Panc1 (cell line): ENCODE results near the gene NALCN. TPM values are rescaled to one million over a fixed set of nuclear protein-coding genes. Genes with fewer than 3 reads are reported as not detected.

Source experiments
- ATAC-seq: fragments of 200-7000 bp; cut with Tn5 transposase; 2 replicates; pipeline ENCODE4 v1.9.1; 2020; ENCODE audit warnings: mild to moderate bottlenecking, moderate library complexity
- BruUV-seq: library from RNA; stranded (reverse); fragments of 400-500 nt; replicated peaks from 2 replicates; lab custom pipeline; 2021; lab: Mats Ljungman, UMichigan
- CTCF ChIA-PET: fragments of 300-600 bp; sonication (Branson Sonifier 250); formaldehyde crosslinking; loops from one replicate; lab custom pipeline; 2022; ENCODE audit warnings: antibody characterized with exemption; lab: Charles Lee
- POLR2A ChIA-PET: fragments of 300-600 bp; sonication (Branson Sonifier 250); formaldehyde crosslinking; loops from one replicate; lab custom pipeline; 2022; ENCODE audit warnings: antibody characterized with exemption; lab: Charles Lee
- DNase-seq: peaks from one replicate; pipeline ENCODE4 v3.0.0-alpha.2; 2010; ENCODE audit warnings: low read depth, low spot score
- H3K27ac ChIP-seq: 2 replicates; pipeline ENCODE4 v1.5.1; 2011; ENCODE audit warnings: mild to moderate bottlenecking, low read length, inconsistent platforms
- H3K27me3 ChIP-seq: fragments of 200-500 bp; sonication (Bioruptor generic); 2 replicates; pipeline ENCODE4 v1.6.0; 2014; ENCODE audit warnings: low read length, inconsistent platforms; ENCODE audit not compliant: control insufficient read depth, insufficient read depth
- H3K36me3 ChIP-seq: fragments of 200-500 bp; sonication (Bioruptor generic); 2 replicates; pipeline ENCODE4 v1.5.1; 2014; ENCODE audit warnings: inconsistent platforms, mild to moderate bottlenecking, low read length, moderate library complexity; ENCODE audit not compliant: control insufficient read depth, insufficient read depth
- H3K4me1 ChIP-seq: 2 replicates; pipeline ENCODE4 v1.5.1; 2011; ENCODE audit warnings: inconsistent platforms, mild to moderate bottlenecking, low read length, moderate library complexity; ENCODE audit not compliant: control insufficient read depth, insufficient read depth
- H3K4me3 ChIP-seq, 2 experiments: 2 replicates each; pipeline ENCODE4 v1.5.1; 2011 to 2012; ENCODE audit warnings: low read depth in 2 of 2, low read length in 2 of 2, mild to moderate bottlenecking in 2 of 2, inconsistent platforms in 1 of 2, moderate library complexity in 1 of 2
- H3K9me3 ChIP-seq: fragments of 200-500 bp; sonication (Bioruptor generic); 2 replicates; pipeline ENCODE4 v1.5.1; 2014; ENCODE audit warnings: low read depth, mild to moderate bottlenecking, inconsistent platforms, low read length, moderate library complexity; ENCODE audit not compliant: control insufficient read depth, insufficient read depth
- CTCF ChIP-seq: fragments of 450-650 bp; IDR thresholded peaks from 2 replicates; pipeline ENCODE4 v1.5.1; 2017; ENCODE audit warnings: mild to moderate bottlenecking
- POLR2AphosphoS5 ChIP-seq: IDR thresholded peaks from 2 replicates; pipeline ENCODE4 v1.6.1; 2012; ENCODE audit warnings: mild to moderate bottlenecking, low read depth, low read length, moderate library complexity
- REST ChIP-seq, 2 experiments: IDR thresholded peaks; 2 replicates each; pipeline ENCODE4 v1.6.1; 2011 to 2012; ENCODE audit warnings: low read depth in 2 of 2, control low read depth in 1 of 2, low read length in 1 of 2, mild to moderate bottlenecking in 1 of 2, moderate library complexity in 1 of 2; ENCODE audit not compliant: insufficient read depth in 1 of 2
- SIN3A ChIP-seq: IDR thresholded peaks from 2 replicates; pipeline ENCODE4 v1.6.1; 2012; ENCODE audit warnings: low read depth, mild to moderate bottlenecking, low read length, moderate library complexity, borderline replicate concordance; ENCODE audit not compliant: insufficient read depth
- TCF7L2 ChIP-seq: IDR thresholded peaks from 2 replicates; pipeline ENCODE4 v1.6.1; 2011; ENCODE audit warnings: mild to moderate bottlenecking, low read depth, low read length, inconsistent platforms
- in situ Hi-C: cut with HindIII; loops from 2 replicates; pipeline ENCODE4 v1.10.0; 2016; ENCODE audit warnings: low sequenced_read_pairs, low pct_unique_long_range_greater_than_20kb
- intact Hi-C: fragments of 100-400 bp; cut with micrococcal nuclease; formaldehyde crosslinking; loops from one replicate; pipeline ENCODE4 v1.10.0; 2022; ENCODE audit not compliant: unreplicated experiment
- total RNA-seq: library from RNA; stranded (reverse); gene quantifications from one replicate; pipeline ENCODE4 v1.2.1, GENCODE V29; 2021; ENCODE audit not compliant: unreplicated experiment

The NALCN gene
- total RNA-seq, 1 experiment from 2014 or later: 10.9 TPM

- Histone ChIP-seq H3K9me3 (no peaks in the 10 kb centered on the region), H3K27me3 (no peaks in the 10 kb centered on the region), H3K4me1 (no peaks in the 10 kb centered on the region), H3K36me3 (no peaks in the 10 kb centered on the region), H3K27ac (no peak overlapping the region), H3K4me3 (no peak overlapping the region)
- no TSS peak for BruUV-seq
- no peak for ATAC-seq
- ChIA-PET CTCF (no interaction called here), POLR2A (no interaction called here)
- DNase-seq: no peak
- in situ Hi-C loops (no loop called here), intact Hi-C loops (no loop called here)
- TF ChIP-seq SIN3A: no peak
- TF ChIP-seq POLR2AphosphoS5: no peak
- TF ChIP-seq TCF7L2: no peak
- no peak for TF ChIP-seq CTCF
- no peak for TF ChIP-seq REST (IDR thresholded peaks at IDR 0.05; ENCODE audit: insufficient read depth in 1 of 2, low read depth in 2 of 2, low read length in 1 of 2)
Measured at GRCh38 chr13:101231751-101232428, 184.4 kb downstream of the NALCN start.

- POLR2A ChIA-PET: no interaction called here
- Histone ChIP-seq H3K4me3 (no peak overlapping the region), H3K36me3 (no peaks in the 10 kb centered on the region), H3K27ac (no peak overlapping the region), H3K4me1 (no peaks in the 10 kb centered on the region), H3K27me3 (no peaks in the 10 kb centered on the region), H3K9me3 (no peaks in the 10 kb centered on the region)
- no TSS peak for BruUV-seq
- TF ChIP-seq TCF7L2 (no peak), CTCF (no peak), POLR2AphosphoS5 (no peak), REST (IDR thresholded peaks at IDR 0.05; ENCODE audit: insufficient read depth in 1 of 2, low read depth in 2 of 2, low read length in 1 of 2) (no peak), SIN3A (no peak)
- in situ Hi-C loops (no loop called here), intact Hi-C loops (no loop called here)
- CTCF ChIA-PET: no interaction called here
- DNase-seq (no peak), ATAC-seq (no peak)
Measured at GRCh38 chr13:101230271-101230890, 185.9 kb downstream of the NALCN start.
